ENCODE results near the gene NELL1.
"Not testable (repeated sequence)": the region's sequence is repeated elsewhere in the genome, so short reads cannot be mapped to it uniquely, and the experiment has no call there.

The NELL1 gene

DNA sequence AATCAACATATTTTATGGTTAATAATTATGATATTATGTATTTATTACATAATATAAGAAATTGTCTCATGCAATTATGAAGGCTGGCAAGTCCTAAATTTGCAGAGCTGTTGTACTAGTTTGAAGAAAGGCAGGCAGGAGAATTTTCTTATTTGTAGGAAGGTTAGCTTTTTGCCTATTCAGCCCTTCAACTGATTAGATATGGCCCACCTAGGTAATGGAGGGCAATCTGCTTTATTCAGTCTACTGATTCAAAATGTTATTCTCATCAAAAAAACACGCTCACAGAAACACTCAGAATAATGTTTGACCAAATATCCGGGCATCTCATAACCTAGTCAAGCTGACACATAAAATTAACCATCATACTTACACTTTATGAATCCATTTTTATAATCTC lies 589.0 kb downstream of the NELL1 start:
- DNase-seq: no peak

DNA sequence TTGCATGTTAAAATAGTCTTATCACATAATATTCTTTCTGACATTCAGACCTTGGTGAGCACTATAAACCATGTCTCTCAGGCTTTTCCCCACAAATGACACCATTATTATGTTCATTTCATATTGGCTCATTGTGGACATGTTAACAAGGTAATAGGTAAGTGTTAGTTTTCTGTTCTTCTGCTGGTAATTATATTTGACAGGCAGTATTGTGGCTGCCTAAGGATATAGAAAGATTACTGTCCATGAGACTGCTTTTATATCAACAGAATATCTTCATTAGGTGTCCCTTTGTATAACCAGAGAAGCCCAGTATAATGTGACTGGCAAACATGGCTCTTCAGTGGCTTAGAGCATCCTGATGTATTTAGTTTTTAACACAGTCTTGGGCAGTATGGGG lies 590.7 kb downstream of the NELL1 start:
- no peak for DNase-seq

DNA sequence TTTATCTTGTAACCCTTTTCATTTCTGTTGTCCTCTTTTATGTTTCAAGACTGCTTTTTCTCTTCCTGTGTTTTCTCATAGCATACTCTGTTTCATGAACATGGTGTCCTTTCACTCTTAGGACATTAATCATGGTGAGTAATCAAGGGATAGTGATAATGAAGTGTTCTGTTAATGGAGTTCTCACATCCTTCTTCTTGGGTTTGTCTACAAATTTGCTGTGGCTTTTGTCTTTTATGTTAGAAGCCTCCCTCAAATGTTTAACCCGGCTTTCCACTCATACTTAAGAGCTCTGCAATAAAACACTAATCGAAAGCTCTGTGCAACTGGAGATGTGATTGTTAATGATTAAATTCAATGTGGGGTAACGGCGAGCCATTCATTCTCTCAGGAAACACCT lies 593.6 kb downstream of the NELL1 start:
- no peak for DNase-seq

DNA sequence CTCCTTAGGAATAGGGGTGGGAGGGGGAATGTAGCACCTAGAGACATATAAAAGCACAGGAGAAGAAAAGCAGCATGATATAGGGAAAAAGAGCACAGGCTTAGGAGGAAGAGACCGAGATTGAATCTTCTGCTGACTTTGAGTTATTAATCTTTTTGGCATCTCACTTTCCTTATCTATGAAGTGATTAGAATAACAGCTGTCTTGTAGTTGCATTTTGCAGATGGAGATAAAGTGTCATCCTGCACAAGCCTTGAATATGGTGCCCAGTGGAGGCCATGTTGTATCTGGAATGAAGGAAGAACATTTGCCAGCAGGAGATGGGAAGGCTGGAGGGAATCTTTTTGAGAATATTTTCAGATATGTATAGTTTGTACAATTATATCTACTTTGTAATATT lies 594.7 kb downstream of the NELL1 start:
- no peak for DNase-seq

DNA sequence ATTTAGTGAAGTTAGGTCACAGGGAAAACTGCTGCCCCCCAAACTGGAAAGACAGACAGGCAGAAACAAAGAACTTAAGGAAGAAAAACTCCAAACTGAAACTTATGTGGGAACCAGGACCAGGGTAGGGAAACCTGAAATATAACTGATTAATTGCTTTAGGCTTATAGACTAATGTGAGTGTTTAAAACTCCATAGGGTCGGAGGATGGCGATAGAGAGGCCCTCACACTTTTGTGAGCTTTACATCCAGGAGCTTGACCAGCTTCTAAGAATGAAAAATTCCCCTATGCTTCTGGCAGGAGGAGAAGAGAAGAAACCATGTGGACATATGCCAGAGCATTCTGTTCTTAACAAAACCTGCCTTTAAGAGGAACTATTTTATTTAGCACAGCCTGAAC lies 598.6 kb downstream of the NELL1 start:
- DNase-seq: no peak

DNA sequence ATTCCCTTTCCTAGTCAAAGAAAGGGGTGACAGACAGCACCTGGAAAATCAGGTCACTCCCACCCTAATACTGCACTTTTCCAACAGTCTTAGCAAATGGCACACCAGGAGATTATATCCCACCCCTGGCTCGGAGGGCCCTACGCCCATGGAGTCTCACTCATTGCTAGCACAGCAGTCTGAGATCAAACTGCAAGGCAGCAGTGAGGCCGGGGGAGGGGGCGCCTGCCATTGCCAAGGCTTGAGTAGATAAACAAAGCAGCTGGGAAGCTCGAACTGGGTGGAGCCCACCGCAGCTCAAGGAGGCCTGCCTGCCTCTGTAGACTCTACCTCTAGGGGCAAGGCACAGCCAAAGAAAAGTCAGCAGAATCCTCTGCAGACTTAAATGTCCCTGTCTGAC lies 602.8 kb downstream of the NELL1 start:
- DNase-seq: not testable (repeated sequence)

DNA sequence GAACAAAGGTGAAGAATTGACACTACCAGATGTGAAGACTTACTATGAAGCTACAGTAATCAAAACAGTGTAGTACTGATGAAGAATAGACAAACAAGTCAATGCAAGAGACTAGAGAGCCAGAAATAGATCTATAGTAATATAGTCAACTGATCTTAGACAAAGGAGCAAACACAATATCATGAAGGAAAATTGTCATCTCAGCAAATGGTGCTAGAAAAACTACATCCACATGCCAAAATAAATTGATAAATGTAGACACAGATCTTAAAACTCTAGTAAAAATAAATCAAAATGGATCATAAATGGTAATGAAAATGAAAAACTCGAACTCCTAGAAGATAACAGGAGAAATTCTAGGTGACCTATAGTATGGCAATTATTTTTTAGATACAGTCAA lies 609.5 kb downstream of the NELL1 start:
- no peak for DNase-seq

DNA sequence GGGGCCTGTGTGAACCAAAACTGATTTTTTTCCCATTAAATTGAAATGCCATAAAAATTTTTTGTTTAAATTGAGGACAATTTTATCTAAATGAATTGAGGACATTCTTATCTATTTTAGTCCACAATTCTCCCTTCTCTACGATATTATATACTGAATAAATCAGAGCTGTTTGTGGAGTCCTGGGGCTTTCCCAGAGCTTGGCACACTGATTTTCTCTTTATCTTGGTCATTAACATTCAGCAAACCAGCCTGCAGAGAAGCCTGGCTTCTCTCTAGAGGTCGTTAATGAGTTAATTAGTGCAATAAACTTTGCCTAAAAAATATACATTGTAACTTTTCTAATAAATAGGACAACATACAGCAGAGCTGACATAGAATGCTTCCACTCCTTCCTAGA lies 615.7 kb downstream of the NELL1 start:
- no peak for DNase-seq

DNA sequence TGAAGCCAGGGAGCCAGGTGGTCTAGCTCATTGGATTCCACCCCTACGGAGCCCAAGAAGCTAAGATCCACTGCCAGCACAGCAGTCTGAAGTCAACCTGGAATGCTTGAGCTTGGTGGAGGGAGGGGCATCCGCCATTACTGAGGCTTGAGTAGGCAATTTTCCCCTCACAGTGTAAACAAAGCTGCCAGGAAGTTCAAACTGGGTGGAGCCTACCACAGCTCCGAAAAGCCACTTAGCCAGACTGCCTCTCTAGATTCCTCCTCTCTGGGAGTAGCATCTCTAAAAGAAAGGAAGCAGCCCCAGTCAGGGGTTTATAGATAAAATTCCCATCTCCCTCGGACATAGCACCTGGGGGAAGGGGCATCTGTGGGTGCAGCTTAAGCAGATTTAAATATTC lies 620.3 kb downstream of the NELL1 start:
- no peak for DNase-seq

DNA sequence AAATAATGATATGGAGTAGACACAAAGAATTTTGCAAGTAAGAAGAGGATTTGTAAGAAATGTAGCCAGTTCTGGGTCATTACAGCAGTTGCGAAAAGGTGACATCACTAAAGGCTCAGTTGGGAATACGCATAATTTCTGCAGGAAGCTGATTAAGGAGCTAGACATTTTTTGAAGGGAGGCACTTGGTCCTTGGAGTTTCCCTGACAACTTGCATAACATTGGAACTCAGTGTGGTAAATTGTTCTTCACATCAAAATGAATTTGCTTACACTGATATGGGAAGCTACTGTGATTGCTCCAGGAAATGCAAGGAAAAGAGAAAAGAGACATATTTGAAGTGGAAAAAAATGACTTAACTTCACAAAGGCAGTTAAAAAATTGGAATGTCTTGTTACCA lies 626.1 kb downstream of the NELL1 start:
- DNase-seq: no peak

DNA sequence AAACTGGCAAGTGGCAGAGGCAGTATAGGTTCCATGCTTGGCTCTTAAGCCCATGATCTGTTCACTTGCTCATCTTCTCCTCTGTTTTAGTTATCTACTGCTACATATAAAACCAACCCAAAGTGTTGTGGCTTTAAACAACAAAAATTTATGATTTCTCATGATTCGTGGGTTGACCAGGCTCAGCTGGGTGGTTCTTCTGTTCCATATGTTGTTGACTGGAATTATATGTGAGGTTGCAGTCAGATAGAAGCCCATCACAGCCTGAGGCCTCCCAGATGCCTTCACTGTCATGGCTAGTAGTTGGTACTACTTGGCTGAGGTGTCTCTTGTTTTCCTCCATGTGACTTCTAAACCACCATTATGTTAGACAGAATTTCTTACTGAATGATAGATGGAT lies 632.6 kb downstream of the NELL1 start:
- no peak for DNase-seq

DNA sequence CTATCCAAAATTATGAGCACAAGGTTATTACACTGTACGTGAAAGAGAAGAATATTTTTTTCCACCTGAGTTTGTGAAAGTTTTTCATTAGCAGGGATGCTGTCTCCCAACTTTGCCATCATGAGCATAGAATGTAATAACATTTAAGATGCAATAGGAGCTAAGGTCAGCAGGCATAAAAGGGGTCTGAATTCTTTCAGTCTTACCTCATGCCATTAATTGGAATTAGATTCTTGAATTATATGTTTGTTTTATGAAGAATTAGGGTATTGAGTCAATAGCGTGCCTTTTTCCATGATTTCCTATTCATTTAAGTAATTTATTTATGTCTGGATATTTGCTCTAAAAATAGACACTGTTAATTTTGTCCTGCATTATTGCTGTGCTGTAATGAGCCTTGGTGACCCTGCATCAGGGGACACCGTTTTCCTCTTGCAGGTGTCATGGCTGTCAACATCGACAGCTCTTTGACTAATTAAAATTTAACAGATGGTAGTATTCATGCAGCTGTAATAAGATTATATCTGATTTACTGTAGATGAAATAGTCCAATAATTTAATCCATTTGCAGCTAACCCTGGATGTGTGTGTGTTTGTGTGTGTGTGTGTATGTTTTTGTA lies 637.5 kb downstream of the NELL1 start:
- DNase-seq: no peak

DNA sequence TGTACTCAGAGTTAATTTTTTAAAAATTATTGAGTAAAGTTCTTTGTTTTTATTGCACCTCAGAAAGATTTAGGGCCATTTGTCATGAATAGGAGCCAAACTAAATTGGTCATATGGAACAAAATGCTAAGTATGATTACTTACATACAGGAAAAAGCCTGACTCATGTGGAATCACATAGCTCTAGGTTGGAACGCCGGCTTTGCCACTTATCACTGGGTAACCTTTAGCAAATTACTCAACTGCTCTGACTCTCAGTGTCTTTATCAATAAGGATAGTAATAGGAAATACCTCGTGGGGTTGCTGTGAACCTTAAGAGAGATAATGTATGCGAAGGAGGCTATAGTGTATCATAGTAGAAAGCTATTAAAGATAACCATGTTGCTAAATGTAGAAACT lies 638.5 kb downstream of the NELL1 start:
- DNase-seq: no peak

DNA sequence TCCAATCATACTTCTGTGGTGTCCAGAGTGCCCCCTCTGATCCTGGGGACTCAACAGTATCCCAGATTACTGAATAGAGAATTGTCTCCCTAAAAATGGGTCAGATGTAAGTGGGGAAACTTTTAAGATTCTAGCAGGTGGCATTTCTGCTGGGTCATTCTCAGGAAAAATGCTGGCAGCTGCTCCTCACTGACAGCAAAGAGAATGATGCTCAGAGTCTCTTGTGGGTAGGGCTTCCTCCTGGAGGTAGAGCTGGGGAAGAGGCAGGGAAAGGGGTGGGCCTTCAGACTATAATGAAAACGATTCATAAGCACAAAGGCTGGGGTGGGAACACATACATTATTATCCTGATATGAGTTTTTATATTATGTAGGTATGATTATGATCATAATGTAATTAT lies 647.2 kb downstream of the NELL1 start:
- no peak for DNase-seq

DNA sequence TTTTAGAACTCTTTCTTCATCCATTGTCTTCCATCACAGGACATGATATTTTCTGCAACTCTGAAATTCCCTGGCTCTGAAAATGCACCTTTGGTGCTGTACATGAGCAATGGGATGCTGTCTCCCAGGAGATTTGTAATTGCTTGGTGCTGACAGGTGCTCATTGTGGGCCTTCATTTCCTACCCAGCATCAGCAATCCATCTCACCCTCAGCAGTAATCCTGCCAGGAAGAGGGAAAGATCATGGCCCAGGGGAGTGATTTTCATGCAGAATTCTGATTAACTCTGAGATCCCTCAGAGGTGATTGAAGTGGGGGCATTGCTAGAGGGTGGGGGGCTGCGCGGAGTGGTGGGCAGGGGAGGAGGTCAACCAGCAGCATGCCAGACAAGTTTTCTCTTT lies 651.7 kb downstream of the NELL1 start:
- DNase-seq: no peak

DNA sequence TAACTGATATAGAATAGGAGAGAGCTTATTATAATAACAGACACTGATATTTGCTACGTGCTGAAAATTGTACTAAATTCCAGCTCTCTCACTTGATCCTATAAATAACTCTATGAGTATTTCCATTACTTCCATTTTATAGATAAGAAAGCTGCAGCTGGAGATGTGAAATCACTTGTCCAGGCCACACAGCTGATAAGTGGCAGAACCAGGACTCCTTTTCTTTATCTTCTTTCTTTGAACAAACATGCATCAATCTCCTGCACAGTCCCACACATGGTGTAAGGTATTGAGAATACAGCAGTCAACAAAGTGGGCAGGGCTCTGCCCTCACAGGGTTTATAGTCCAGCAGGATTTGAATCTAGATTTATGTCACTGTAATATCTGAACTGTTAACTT lies 652.1 kb downstream of the NELL1 start:
- no peak for DNase-seq

DNA sequence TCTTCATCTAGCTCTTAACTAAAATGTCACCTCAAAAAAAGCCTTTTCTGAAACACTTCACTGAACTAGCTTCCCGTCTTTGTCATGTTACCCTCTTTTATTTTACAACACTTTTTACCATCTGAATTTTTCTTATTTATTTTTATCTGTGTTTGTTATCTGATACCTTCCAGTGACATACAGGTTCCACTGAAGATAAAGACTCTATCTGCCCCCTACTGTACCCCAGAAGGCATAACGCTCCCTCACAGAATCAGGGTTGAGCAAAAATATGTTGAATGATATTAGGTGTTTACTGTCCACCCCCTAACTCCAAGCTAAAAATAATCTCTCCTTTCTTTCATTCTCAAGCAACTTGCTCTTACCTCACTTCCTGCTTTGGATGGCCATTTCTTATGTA lies 654.2 kb downstream of the NELL1 start:
- no peak for DNase-seq

DNA sequence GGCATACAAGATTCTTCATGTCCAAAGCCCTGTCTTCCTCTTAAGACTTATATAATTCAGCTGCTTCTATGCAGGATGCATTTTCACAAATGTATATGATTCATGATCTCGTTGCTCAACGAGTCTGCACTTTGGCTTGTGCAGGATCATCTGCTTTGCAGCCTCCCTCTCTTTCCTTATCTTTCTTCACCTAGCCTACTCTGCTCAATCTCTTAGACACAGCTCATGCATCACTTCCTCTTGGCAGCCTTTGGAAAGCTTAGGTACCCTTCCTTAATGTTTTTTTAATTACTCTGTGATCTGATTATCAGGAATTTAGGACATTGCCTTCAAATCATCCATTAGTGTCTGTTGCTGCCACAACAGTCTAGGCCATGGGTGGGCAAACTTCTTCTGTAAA lies 673.8 kb downstream of the NELL1 start:
- DNase-seq: no peak

DNA sequence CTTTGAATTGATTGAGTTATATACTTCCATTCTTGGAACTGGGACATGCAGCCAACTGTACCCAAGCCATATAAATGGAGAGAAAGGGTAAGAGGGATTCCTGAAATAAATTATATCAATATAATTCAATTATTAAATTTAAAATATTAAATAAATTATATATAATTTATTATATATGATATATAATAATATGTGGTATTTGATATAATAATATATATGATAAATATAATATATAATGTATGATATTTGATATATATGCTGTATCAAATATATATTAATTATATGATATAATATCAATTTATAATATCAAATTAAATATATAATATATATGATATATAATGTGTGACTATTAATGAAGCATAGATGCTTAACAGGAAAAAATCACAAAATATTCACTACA lies 677.0 kb downstream of the NELL1 start:
- no peak for DNase-seq

DNA sequence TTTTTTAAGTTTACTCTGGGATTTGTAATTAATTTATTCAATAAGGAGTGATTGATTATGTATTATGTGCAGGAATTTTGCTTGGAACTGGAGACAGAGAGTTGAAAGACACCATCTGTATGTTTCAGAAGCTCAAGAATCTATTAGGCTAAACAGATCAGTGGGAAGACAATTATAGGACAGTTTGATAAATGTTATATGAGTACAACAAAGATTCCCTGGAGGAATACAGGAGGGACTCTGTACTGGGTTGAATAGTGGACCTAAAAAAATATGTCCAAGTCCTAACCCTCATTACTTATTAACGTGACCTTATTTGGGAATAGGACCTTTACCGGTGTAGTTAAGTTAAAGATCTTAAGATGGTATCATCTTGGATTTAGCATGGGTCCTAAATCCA lies 681.2 kb downstream of the NELL1 start:
- DNase-seq: no peak

DNA sequence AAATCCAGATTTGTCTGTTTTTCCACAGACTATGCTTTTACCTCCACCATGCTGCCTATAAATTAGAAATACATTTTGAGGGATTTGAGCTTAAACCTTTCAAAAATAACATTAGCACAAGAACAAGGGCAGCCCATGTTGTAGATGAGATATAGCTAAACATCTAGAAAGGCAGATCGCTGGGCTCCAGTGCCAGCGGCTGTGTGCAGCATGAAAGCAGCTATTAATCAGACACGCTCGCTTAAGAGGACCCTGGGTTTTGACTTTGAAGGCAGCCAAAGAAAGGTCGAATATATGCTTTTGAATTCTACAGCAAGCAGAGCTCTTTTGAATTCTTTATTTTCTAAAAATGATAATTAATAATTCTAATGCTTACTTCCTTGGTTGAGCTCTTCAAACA lies 684.0 kb downstream of the NELL1 start:
- DNase-seq: no peak

DNA sequence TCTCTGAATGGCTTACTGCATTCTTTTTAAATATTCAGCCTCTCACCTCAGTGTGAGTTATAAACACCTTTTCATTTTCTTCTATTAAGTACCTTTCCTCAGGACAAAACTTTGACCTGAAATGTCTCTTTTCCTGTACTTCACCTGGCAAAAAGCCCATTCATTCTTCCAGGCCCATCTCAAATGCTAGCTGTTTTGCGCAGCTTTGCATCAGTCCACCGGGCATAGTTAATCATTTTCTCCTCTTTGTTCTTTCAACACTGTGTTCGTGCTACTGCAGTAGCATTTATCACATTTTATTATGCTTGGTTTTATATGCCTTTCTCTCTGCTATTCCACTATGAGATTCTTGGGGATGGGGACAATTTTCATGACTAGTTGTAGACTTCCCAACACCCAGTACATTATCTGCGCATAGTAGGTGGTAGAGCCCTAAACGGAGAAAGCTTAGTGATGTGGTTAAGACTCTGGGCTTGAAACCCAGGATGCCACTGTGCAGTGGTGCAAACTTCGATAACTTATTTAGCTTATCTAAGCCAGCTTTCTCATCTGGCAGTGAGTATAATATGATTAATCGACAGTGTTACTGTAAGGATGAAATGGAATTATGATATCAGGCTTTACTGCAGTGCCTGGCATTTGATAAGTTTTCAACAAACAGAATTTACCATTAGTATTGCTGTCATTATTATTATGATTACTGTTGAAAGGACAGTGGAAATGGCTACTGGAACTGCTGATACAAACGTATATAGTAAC lies 695.7 kb downstream of the NELL1 start:
- no peak for DNase-seq

DNA sequence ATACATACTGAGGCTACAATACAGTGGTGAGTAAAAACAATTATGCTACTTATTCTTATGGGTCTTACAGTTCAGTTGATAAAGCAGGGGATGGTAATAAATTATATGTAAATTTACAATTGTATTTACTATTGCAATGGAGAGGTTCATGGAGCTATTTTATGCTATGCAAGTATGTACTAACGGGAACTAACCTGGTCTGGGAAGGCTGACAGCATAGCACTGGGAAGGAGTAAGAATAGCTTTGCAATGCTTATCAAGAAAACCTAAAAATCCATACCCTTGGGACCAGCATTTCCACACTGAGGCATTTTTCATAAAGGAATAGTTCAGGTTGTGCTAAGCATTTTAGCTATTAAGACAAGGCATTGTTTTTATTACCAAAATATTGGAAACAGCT lies 700.6 kb downstream of the NELL1 start:
- no peak for DNase-seq

DNA sequence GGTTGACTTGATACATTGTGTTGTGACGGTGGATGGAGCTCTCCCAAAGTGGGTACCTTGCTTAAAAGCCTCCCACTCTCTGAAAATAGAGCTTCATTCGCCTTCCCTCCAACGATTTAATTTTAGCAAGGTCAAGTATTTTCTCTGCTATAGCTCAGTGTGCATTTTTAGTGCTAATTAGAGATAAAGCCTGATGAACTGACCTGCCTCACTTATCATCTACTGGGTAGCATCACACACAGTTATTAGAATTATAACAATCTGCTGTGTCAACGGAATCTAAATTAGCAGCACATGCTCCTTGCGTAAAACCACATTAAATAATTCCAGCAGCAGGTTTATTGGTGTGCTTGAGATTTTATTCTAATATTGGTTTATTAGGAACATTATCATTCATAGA lies 701.7 kb downstream of the NELL1 start:
- DNase-seq: no peak

DNA sequence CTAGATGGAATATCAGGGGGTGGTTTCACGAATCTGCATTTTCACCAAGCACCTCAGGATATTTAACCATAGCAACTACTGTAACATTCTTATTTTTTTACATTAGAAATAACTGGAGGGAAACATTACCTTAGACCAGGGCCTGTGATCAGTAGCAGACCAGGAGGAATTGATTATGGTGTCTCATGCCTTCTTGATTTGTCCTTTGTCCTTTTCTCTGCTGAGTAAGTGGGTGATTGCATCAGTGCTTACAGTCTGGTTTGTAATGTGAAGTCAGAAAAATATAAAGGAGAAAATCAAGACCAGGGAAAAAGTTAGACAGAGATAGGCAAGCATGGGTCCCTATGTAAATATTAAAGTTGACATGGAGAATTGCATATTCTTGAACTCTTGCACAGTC lies 703.3 kb downstream of the NELL1 start:
- no peak for DNase-seq
